HG02571 (cell line): ENCODE results near the gene SLC9A9.
"Not testable (repeated sequence)": the region's sequence is repeated elsewhere in the genome, so short reads cannot be mapped to it uniquely, and the experiment has no call there.

Experiments
- ATAC-seq: cut with Tn5 transposase; IDR thresholded peaks from one replicate; pipeline ENCODE4 v1.9.1; 2021; ENCODE audit warnings: mild to moderate bottlenecking, moderate library complexity; ENCODE audit not compliant: unreplicated experiment

Gene SLC9A9

GRCh38 chr3:143698682-143699303 lies 149.5 kb downstream of the SLC9A9 start:
- no peak for ATAC-seq

- ATAC-seq: no peak
These were observed 150.3 kb downstream of the SLC9A9 start for GRCh38 chr3:143697975-143698374.

- not testable (repeated sequence) for ATAC-seq
These were observed 152.9 kb downstream of the SLC9A9 start for GRCh38 chr3:143695333-143695732.

- ATAC-seq: no peak
These were observed 154.8 kb downstream of the SLC9A9 start for GRCh38 chr3:143693506-143693905.

GRCh38 chr3:143686638-143687197 lies 161.6 kb downstream of the SLC9A9 start:
- no peak for ATAC-seq

- no peak for ATAC-seq
These were observed 162.8 kb downstream of the SLC9A9 start for GRCh38 chr3:143685491-143685890.

GRCh38 chr3:143677430-143677829 lies 170.8 kb downstream of the SLC9A9 start:
- ATAC-seq: no peak

GRCh38 chr3:143676747-143677146 lies 171.5 kb downstream of the SLC9A9 start:
- no peak for ATAC-seq

GRCh38 chr3:143676021-143676420 lies 172.2 kb downstream of the SLC9A9 start:
- ATAC-seq: no peak

- peak; percentile 60 for ATAC-seq
These were observed 173.9 kb downstream of the SLC9A9 start for GRCh38 chr3:143674100-143674968.

- no peak for ATAC-seq
These were observed 175.7 kb downstream of the SLC9A9 start for GRCh38 chr3:143672396-143673165.

GRCh38 chr3:143671626-143672025 lies 176.6 kb downstream of the SLC9A9 start:
- ATAC-seq: no peak

GRCh38 chr3:143668924-143669790 lies 179.1 kb downstream of the SLC9A9 start:
- peak; percentile 95 for ATAC-seq

GRCh38 chr3:143668385-143668784 lies 179.9 kb downstream of the SLC9A9 start:
- ATAC-seq: no peak

- ATAC-seq: no peak
These were observed 186.6 kb downstream of the SLC9A9 start for GRCh38 chr3:143661677-143662076.

- ATAC-seq: no peak
These were observed 189.4 kb downstream of the SLC9A9 start for GRCh38 chr3:143658861-143659260.

GRCh38 chr3:143658116-143658515 lies 190.2 kb downstream of the SLC9A9 start:
- no peak for ATAC-seq

GRCh38 chr3:143657391-143657790 lies 190.9 kb downstream of the SLC9A9 start:
- no peak for ATAC-seq

- ATAC-seq: no peak
These were observed 193.4 kb downstream of the SLC9A9 start for GRCh38 chr3:143654906-143655305.

GRCh38 chr3:143653935-143654334 lies 194.3 kb downstream of the SLC9A9 start:
- ATAC-seq: no peak
